SK-N-SH treated with all-trans-retinoic acid at 6 μM for 48 hours (cell line): ENCODE data around the gene DIPK2A.
A peak's percentile ranks its signal among the peaks of the same experiment; 100 is the strongest.

ENCODE experiments used
- ATAC-seq: fragments of 200-7000 bp; cut with Tn5 transposase; 3 replicates; pipeline ENCODE4 v1.9.1; 2020; ENCODE audit warnings: mild to moderate bottlenecking, moderate library complexity
- ARNTL ChIP-seq: fragments of 450-650 bp; formaldehyde crosslinking; IDR thresholded peaks from 2 replicates; pipeline ENCODE4 v1.5.0; 2020; ENCODE audit warnings: low read depth, mild to moderate bottlenecking, moderate library complexity, borderline replicate concordance
- GLIS3 ChIP-seq: fragments of 250-450 bp; sonication (Bioruptor Pico); IDR thresholded peaks from 2 replicates; pipeline ENCODE4 v1.5.0; 2020; ENCODE audit warnings: mild to moderate bottlenecking, moderate library complexity
- ISL1 ChIP-seq: fragments of 250-450 bp; sonication (Bioruptor Pico); IDR thresholded peaks from 2 replicates; pipeline ENCODE4 v2.1.2; 2022; ENCODE audit warnings: mild to moderate bottlenecking, moderate library complexity
- OSR1 ChIP-seq: fragments of 250-450 bp; sonication (Bioruptor Pico); IDR thresholded peaks from 2 replicates; pipeline ENCODE4 v1.8.0; 2022; ENCODE audit warnings: moderate library complexity, mild to moderate bottlenecking, inconsistent platforms
- RARB ChIP-seq: fragments of 250-450 bp; sonication (Bioruptor Pico); IDR thresholded peaks from 2 replicates; pipeline ENCODE4 v1.8.0; 2021; ENCODE audit warnings: mild to moderate bottlenecking, moderate library complexity
- TOX ChIP-seq: fragments of 250-450 bp; sonication (Bioruptor Pico); IDR thresholded peaks from 2 replicates; pipeline ENCODE4 v1.8.0; 2021; ENCODE audit warnings: mild to moderate bottlenecking, moderate library complexity, borderline replicate concordance
- ZC3H10 ChIP-seq: fragments of 250-450 bp; sonication (Bioruptor Pico); IDR thresholded peaks from 2 replicates; pipeline ENCODE4 v1.5.1; 2021; ENCODE audit warnings: mild to moderate bottlenecking, moderate library complexity
- ZFP3 ChIP-seq: fragments of 250-450 bp; sonication (Bioruptor Pico); IDR thresholded peaks from 2 replicates; pipeline ENCODE4 v1.5.0; 2020; ENCODE audit warnings: mild to moderate bottlenecking, moderate library complexity
- ZFP30 ChIP-seq: fragments of 450-650 bp; formaldehyde crosslinking; IDR thresholded peaks from 2 replicates; pipeline ENCODE4 v1.5.0; 2022; ENCODE audit warnings: mild to moderate bottlenecking, moderate library complexity
- ZNF565 ChIP-seq: fragments of 450-650 bp; formaldehyde crosslinking; conservative IDR thresholded peaks from 2 replicates; pipeline ENCODE4 v1.5.0; 2020; ENCODE audit warnings: low read depth, mild to moderate bottlenecking, moderate library complexity
- ZNF70 ChIP-seq: fragments of 450-650 bp; formaldehyde crosslinking; IDR thresholded peaks from 2 replicates; pipeline ENCODE4 v1.5.0; 2020; ENCODE audit warnings: mild to moderate bottlenecking, moderate library complexity
- TF ChIP-seq, protein P1 (sequence below): fragments of 250-450 bp; sonication (Bioruptor Pico); IDR thresholded peaks from 2 replicates; pipeline ENCODE4 v1.5.0; 2020; ENCODE audit warnings: mild to moderate bottlenecking, moderate library complexity
- TF ChIP-seq, protein P2 (sequence below): fragments of 250-450 bp; sonication (Bioruptor Pico); IDR thresholded peaks from 2 replicates; pipeline ENCODE4 v1.8.0; 2020; ENCODE audit warnings: mild to moderate bottlenecking, moderate library complexity, borderline replicate concordance
- TF ChIP-seq, protein P3 (sequence below): fragments of 250-450 bp; sonication (Bioruptor Pico); IDR thresholded peaks from 2 replicates; pipeline ENCODE4 v1.5.1; 2020; ENCODE audit warnings: low read depth, mild to moderate bottlenecking, moderate library complexity
- TF ChIP-seq, protein P4 (sequence below): fragments of 250-450 bp; sonication (Bioruptor Pico); IDR thresholded peaks from 2 replicates; pipeline ENCODE4 v1.8.0; 2021; ENCODE audit warnings: low read depth, mild to moderate bottlenecking, moderate library complexity, borderline replicate concordance

The DIPK2A gene

DNA sequence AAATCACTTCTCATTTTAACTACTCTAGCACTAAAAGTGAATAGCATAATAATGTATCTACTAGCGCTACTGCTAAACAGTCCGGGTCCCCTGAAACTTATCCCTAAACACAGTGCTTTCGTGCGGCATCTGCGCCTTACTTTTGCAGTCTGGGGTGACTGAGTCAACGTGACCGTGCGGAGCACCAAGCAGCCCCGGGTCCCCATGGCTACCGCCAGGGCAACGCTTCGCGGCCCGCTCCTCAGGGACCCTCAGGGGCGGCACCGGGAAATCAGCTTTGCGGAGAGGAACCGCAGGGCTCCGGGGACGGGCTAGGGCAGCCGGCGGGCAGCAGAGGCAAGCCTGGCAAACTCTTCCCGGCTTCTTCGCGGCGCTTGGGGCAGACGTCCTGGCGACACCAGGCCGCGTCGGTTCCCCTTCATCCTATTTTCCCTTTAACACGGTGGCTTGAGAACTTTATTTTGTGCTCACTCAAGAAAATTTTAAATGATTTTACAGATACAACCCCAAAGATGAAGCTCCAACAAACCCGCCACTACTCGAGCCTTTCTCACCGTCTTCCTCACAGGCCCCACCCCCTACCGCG is 757 bp upstream of the DIPK2A start (continued):
- TF ChIP-seq, protein P1, sequence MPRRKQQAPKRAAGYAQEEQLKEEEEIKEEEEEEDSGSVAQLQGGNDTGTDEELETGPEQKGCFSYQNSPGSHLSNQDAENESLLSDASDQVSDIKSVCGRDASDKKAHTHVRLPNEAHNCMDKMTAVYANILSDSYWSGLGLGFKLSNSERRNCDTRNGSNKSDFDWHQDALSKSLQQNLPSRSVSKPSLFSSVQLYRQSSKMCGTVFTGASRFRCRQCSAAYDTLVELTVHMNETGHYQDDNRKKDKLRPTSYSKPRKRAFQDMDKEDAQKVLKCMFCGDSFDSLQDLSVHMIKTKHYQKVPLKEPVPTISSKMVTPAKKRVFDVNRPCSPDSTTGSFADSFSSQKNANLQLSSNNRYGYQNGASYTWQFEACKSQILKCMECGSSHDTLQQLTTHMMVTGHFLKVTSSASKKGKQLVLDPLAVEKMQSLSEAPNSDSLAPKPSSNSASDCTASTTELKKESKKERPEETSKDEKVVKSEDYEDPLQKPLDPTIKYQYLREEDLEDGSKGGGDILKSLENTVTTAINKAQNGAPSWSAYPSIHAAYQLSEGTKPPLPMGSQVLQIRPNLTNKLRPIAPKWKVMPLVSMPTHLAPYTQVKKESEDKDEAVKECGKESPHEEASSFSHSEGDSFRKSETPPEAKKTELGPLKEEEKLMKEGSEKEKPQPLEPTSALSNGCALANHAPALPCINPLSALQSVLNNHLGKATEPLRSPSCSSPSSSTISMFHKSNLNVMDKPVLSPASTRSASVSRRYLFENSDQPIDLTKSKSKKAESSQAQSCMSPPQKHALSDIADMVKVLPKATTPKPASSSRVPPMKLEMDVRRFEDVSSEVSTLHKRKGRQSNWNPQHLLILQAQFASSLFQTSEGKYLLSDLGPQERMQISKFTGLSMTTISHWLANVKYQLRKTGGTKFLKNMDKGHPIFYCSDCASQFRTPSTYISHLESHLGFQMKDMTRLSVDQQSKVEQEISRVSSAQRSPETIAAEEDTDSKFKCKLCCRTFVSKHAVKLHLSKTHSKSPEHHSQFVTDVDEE (CRISPR knock-in tag) = no peak

DNA sequence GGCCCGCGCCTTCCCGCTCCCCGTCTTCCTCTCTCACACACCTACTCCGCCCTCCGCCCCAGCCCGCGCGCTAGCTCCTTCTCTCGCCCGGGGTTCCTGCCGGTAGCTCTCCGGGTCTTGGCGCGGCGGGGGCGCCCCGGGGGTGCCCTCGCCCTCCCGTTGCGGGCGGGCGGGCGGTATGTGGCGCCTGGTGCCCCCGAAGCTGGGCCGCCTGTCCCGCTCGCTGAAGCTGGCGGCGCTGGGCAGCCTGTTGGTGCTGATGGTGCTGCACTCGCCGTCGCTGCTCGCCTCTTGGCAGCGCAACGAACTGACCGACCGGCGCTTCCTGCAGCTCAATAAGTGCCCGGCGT is 507 bp downstream of the DIPK2A start:
- no peak for TF ChIP-seq TOX (CRISPR knock-in tag)
- TF ChIP-seq RARB (CRISPR knock-in tag) = no peak
- no peak for TF ChIP-seq OSR1 (CRISPR knock-in tag)
- TF ChIP-seq, protein P2, sequence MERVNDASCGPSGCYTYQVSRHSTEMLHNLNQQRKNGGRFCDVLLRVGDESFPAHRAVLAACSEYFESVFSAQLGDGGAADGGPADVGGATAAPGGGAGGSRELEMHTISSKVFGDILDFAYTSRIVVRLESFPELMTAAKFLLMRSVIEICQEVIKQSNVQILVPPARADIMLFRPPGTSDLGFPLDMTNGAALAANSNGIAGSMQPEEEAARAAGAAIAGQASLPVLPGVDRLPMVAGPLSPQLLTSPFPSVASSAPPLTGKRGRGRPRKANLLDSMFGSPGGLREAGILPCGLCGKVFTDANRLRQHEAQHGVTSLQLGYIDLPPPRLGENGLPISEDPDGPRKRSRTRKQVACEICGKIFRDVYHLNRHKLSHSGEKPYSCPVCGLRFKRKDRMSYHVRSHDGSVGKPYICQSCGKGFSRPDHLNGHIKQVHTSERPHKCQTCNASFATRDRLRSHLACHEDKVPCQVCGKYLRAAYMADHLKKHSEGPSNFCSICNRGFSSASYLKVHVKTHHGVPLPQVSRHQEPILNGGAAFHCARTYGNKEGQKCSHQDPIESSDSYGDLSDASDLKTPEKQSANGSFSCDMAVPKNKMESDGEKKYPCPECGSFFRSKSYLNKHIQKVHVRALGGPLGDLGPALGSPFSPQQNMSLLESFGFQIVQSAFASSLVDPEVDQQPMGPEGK (CRISPR knock-in tag) = no peak
- TF ChIP-seq GLIS3 (CRISPR knock-in tag) = no peak
- TF ChIP-seq, protein P1 (CRISPR knock-in tag) = no peak
- no peak for TF ChIP-seq ARNTL (CRISPR knock-in tag)
- TF ChIP-seq ZNF565 (CRISPR knock-in tag) = no peak
- TF ChIP-seq ZFP3 (CRISPR knock-in tag) = no peak
- TF ChIP-seq, protein P3, sequence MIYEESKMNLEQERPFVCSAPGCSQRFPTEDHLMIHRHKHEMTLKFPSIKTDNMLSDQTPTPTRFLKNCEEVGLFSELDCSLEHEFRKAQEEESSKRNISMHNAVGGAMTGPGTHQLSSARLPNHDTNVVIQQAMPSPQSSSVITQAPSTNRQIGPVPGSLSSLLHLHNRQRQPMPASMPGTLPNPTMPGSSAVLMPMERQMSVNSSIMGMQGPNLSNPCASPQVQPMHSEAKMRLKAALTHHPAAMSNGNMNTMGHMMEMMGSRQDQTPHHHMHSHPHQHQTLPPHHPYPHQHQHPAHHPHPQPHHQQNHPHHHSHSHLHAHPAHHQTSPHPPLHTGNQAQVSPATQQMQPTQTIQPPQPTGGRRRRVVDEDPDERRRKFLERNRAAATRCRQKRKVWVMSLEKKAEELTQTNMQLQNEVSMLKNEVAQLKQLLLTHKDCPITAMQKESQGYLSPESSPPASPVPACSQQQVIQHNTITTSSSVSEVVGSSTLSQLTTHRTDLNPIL (CRISPR knock-in tag) = no peak
- TF ChIP-seq ISL1 = no peak
- TF ChIP-seq ZNF70 = no peak
- no peak for TF ChIP-seq ZFP30
- peak; percentile 35 for ATAC-seq

DNA sequence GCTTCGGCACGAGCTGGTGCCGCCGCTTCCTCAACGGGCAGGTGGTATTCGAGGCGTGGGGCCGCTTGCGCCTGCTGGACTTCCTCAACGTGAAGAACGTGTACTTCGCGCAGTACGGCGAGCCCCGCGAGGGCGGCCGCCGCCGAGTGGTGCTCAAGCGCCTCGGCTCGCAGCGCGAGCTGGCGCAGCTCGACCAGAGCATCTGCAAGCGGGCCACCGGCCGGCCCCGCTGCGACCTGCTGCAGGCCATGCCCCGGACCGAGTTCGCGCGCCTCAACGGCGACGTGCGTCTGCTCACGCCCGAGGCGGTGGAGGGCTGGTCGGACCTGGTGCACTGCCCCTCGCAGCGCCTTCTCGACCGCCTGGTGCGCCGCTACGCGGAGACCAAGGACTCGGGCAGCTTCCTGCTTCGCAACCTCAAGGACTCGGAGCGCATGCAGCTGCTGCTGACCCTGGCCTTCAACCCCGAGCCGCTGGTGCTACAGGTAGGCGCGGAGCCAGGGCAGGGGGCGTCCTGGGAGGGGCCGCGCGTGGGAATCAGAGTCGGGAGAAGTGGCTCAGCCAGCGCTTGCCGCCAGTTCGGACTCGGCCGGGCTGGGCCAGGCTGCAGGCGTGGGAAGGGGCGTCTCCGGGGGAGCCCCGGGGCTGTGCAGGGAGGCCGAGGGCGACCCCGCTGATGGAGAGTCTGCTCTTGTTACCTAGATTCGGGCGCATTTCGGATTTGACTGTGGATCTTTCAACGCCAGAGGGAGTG is 1.1 kb downstream of the DIPK2A start:
- ATAC-seq = peak; percentile 61
- TF ChIP-seq ZC3H10 (CRISPR knock-in tag) = no peak
- TF ChIP-seq, protein P4, sequence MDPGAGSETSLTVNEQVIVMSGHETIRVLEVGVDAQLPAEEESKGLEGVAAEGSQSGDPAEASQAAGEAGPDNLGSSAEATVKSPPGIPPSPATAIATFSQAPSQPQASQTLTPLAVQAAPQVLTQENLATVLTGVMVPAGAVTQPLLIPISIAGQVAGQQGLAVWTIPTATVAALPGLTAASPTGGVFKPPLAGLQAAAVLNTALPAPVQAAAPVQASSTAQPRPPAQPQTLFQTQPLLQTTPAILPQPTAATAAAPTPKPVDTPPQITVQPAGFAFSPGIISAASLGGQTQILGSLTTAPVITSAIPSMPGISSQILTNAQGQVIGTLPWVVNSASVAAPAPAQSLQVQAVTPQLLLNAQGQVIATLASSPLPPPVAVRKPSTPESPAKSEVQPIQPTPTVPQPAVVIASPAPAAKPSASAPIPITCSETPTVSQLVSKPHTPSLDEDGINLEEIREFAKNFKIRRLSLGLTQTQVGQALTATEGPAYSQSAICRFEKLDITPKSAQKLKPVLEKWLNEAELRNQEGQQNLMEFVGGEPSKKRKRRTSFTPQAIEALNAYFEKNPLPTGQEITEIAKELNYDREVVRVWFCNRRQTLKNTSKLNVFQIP = no peak
- TF ChIP-seq, protein P2 (CRISPR knock-in tag) = no peak
